IMR-90 (cell line): Measurements from ENCODE around the gene SCYGR3. TPM values are rescaled to one million over a fixed set of nuclear protein-coding genes. Genes with fewer than 3 reads are reported as not detected.

ENCODE experiments used
- ATAC-seq: fragments of 200-7000 bp; cut with Tn5 transposase; 2 replicates; pipeline ENCODE4 v1.9.1; 2020; ENCODE audit warnings: low read depth, mild to moderate bottlenecking, moderate library complexity
- BruUV-seq: library from RNA; stranded (reverse); fragments of 400-500 nt; replicated peaks from 2 replicates; lab custom pipeline; 2021; lab: Mats Ljungman, UMichigan
- CTCF ChIA-PET: fragments of 300-600 bp; formaldehyde crosslinking; extraction: SDS; loops from one replicate; lab custom pipeline; 2021; ENCODE audit warnings: antibody characterized with exemption; lab: Yijun Ruan, JAX
- POLR2A ChIA-PET: fragments of 300-600 bp; sonication (Branson Sonifier 250); formaldehyde crosslinking; loops from one replicate; lab custom pipeline; 2022; ENCODE audit warnings: antibody characterized with exemption; ENCODE audit not compliant: unreplicated experiment; lab: Charles Lee
- DNase-seq: peaks from one replicate; pipeline ENCODE4 v3.0.0; 2013
- H2AFZ ChIP-seq: replicated peaks from 2 replicates; pipeline ENCODE3; 2013; ENCODE audit warnings: low read length, mild to moderate bottlenecking; ENCODE audit not compliant: poor library complexity
- H2AK5ac ChIP-seq: 2 replicates; pipeline ENCODE4 v1.6.1; 2013; ENCODE audit warnings: low read depth, low read length, inconsistent platforms
- H2AK9ac ChIP-seq: replicated peaks from 2 replicates; pipeline ENCODE3; 2013; ENCODE audit warnings: mild to moderate bottlenecking, low read depth, low read length, moderate library complexity; ENCODE audit not compliant: poor library complexity
- H2BK120ac ChIP-seq: 2 replicates; pipeline ENCODE4 v1.6.1; 2013; ENCODE audit warnings: low read depth, low read length, inconsistent platforms
- H2BK15ac ChIP-seq: 3 replicates; pipeline ENCODE4 v1.6.1; 2013; ENCODE audit warnings: low read depth, low read length, inconsistent platforms
- H2BK20ac ChIP-seq: 2 replicates; pipeline ENCODE4 v1.6.1; 2013; ENCODE audit warnings: low read depth, mild to moderate bottlenecking, inconsistent platforms, low read length, moderate library complexity
- H2BK5ac ChIP-seq: 2 replicates; pipeline ENCODE4 v1.6.1; 2013; ENCODE audit warnings: mild to moderate bottlenecking, low read depth, low read length, inconsistent platforms; ENCODE audit not compliant: poor library complexity, severe bottlenecking
- H3K14ac ChIP-seq: replicated peaks from 2 replicates; pipeline ENCODE4 v1.6.1; 2013; ENCODE audit warnings: low read depth, low read length, inconsistent platforms
- H3K18ac ChIP-seq: 2 replicates; pipeline ENCODE4 v1.6.1; 2013; ENCODE audit warnings: low read depth, low read length, control low read depth
- H3K23ac ChIP-seq: 2 replicates; pipeline ENCODE4 v1.6.1; 2013; ENCODE audit warnings: low read depth, low read length, inconsistent platforms
- H3K27ac ChIP-seq: 2 replicates; pipeline ENCODE4 v1.5.1; 2013; ENCODE audit warnings: mild to moderate bottlenecking, control low read depth, low read length; ENCODE audit not compliant: insufficient read depth
- H3K27me3 ChIP-seq: 2 replicates; pipeline ENCODE4 v1.6.1; 2013; ENCODE audit warnings: low read length; ENCODE audit not compliant: control insufficient read depth, insufficient read depth
- H3K36me3 ChIP-seq: 2 replicates; pipeline ENCODE4 v1.6.1; 2013; ENCODE audit warnings: low read length, mixed read lengths; ENCODE audit not compliant: control insufficient read depth, insufficient read depth
- H3K4ac ChIP-seq: 2 replicates; pipeline ENCODE4 v1.6.1; 2013; ENCODE audit warnings: low read depth, low read length, inconsistent platforms
- H3K4me1 ChIP-seq: 2 replicates; pipeline ENCODE4 v1.6.1; 2013; ENCODE audit warnings: low read length, mixed read lengths; ENCODE audit not compliant: control insufficient read depth, insufficient read depth
- H3K4me2 ChIP-seq: 2 replicates; pipeline ENCODE4 v1.6.1; 2013; ENCODE audit warnings: low read depth, mild to moderate bottlenecking, control low read depth, low read length, moderate library complexity
- H3K4me3 ChIP-seq: 2 replicates; pipeline ENCODE4 v1.5.1; 2013; ENCODE audit warnings: low read depth, mild to moderate bottlenecking, control low read depth, low read length, moderate library complexity; ENCODE audit not compliant: insufficient read depth
- H3K56ac ChIP-seq: 2 replicates; pipeline ENCODE4 v1.6.1; 2013; ENCODE audit warnings: low read length, inconsistent platforms; ENCODE audit not compliant: insufficient read depth; ENCODE audit errors: extremely low read depth
- H3K79me1 ChIP-seq, 2 experiments: 2 replicates each; pipeline ENCODE4 v1.6.1; 2013; ENCODE audit warnings: low read length in 2 of 2, inconsistent platforms in 1 of 2, low read depth in 1 of 2
- H3K9ac ChIP-seq: 2 replicates; pipeline ENCODE4 v1.6.1; 2013; ENCODE audit warnings: low read depth, low read length, control low read depth
- H3K9me1 ChIP-seq: 2 replicates; pipeline ENCODE4 v1.6.1; 2013; ENCODE audit warnings: low read length, inconsistent platforms; ENCODE audit not compliant: insufficient read depth
- H3K9me3 ChIP-seq: 2 replicates; pipeline ENCODE4 v1.6.1; 2013; ENCODE audit warnings: low read length; ENCODE audit not compliant: control insufficient read depth, insufficient read depth
- H4K20me1 ChIP-seq: 2 replicates; pipeline ENCODE4 v1.6.1; 2013; ENCODE audit warnings: low read length, inconsistent platforms; ENCODE audit not compliant: insufficient read depth
- H4K5ac ChIP-seq: 2 replicates; pipeline ENCODE4 v1.6.1; 2013; ENCODE audit warnings: mild to moderate bottlenecking, low read depth, low read length, control low read depth
- H4K8ac ChIP-seq, 2 experiments: 2 replicates each; pipeline ENCODE4 v1.6.1; 2013; ENCODE audit warnings: low read depth in 2 of 2, low read length in 2 of 2, control low read depth in 1 of 2, inconsistent platforms in 1 of 2
- H4K91ac ChIP-seq: 2 replicates; pipeline ENCODE4 v1.6.1; 2013; ENCODE audit warnings: low read depth, low read length, inconsistent platforms; ENCODE audit not compliant: insufficient read depth
- BHLHE40 ChIP-seq: fragments of 150-350 bp; IDR thresholded peaks from 2 replicates; pipeline ENCODE4 v1.6.1; 2016; ENCODE audit warnings: mild to moderate bottlenecking, low read depth, low read length
- CEBPB ChIP-seq: IDR thresholded peaks from 2 replicates; pipeline ENCODE4 v1.6.1; 2012; ENCODE audit warnings: low read depth, low read length, improper control_type of control experiment
- CHD1 ChIP-seq: IDR thresholded peaks from 2 replicates; pipeline ENCODE4 v1.6.1; 2012; ENCODE audit warnings: low read depth, low read length, improper control_type of control experiment
- FOS ChIP-seq: fragments of 150-350 bp; IDR thresholded peaks from 2 replicates; pipeline ENCODE4 v1.6.1; 2016; ENCODE audit warnings: low read depth, low read length
- MAFK ChIP-seq: IDR thresholded peaks from 2 replicates; pipeline ENCODE4 v1.6.1; 2012; ENCODE audit warnings: low read depth, low read length, improper control_type of control experiment
- MAZ ChIP-seq: IDR thresholded peaks from 2 replicates; pipeline ENCODE4 v1.6.1; 2012; ENCODE audit warnings: low read depth, mild to moderate bottlenecking, low read length, improper control_type of control experiment, moderate library complexity, borderline replicate concordance
- MXI1 ChIP-seq: IDR thresholded peaks from 2 replicates; pipeline ENCODE4 v1.6.1; 2012; ENCODE audit warnings: low read depth, mild to moderate bottlenecking, low read length, moderate library complexity, borderline replicate concordance
- NFE2L2 ChIP-seq: fragments of 150-350 bp; IDR thresholded peaks from 2 replicates; pipeline ENCODE4 v1.6.1; 2016; ENCODE audit warnings: low read depth, mild to moderate bottlenecking, low read length
- POLR2A ChIP-seq: IDR thresholded peaks from 2 replicates; pipeline ENCODE4 v1.6.1; 2012; ENCODE audit warnings: mild to moderate bottlenecking, low read depth, low read length
- RAD21 ChIP-seq: IDR thresholded peaks from 2 replicates; pipeline ENCODE4 v1.6.1; 2012; ENCODE audit warnings: low read length, improper control_type of control experiment
- RCOR1 ChIP-seq: IDR thresholded peaks from 2 replicates; pipeline ENCODE4 v1.6.1; 2012; ENCODE audit warnings: mild to moderate bottlenecking, low read length, improper control_type of control experiment; ENCODE audit not compliant: insufficient replicate concordance
- RFX5 ChIP-seq: IDR thresholded peaks from 2 replicates; pipeline ENCODE4 v1.8.0; 2012; ENCODE audit warnings: low read depth, mild to moderate bottlenecking, low read length, moderate library complexity
- SMC3 ChIP-seq: fragments of 150-350 bp; IDR thresholded peaks from 2 replicates; pipeline ENCODE4 v1.6.1; 2016; ENCODE audit warnings: low read depth, mild to moderate bottlenecking, antibody characterized with exemption, low read length, moderate library complexity
- WGBS, 2 experiments: methylation state at CpG; one replicate each; pipeline versions ENCODE4 v1.1.5 to v1.1.7; 2013; ENCODE audit warnings: missing lambda C conversion rate in 2 of 2; ENCODE audit not compliant: insufficient read length in 1 of 2; ENCODE audit errors: extremely low coverage in 2 of 2; 5-methylcytosine and 5-hydroxymethylcytosine counted together
- dilution Hi-C: fragments of 300-500 bp; cut with HindIII; formaldehyde crosslinking; loops from one replicate; pipeline ENCODE4 v1.14.3; 2018; ENCODE audit warnings: low sequenced_read_pairs; ENCODE audit not compliant: unreplicated experiment
- in situ Hi-C: fragments of 300-500 bp; cut with MboI; formaldehyde crosslinking; loops from 3 replicates; pipeline ENCODE4 v1.14.3; 2019; ENCODE audit warnings: low sequenced_read_pairs, inconsistent platforms, mixed read lengths
- intact Hi-C: fragments of 100-400 bp; cut with micrococcal nuclease; formaldehyde crosslinking; loops from 2 replicates; pipeline ENCODE4 v1.10.0; 2022
- polyA plus RNA-seq, 3 experiments: library from polyadenylated mRNA; depleted of rRNA; stranded (reverse); fragments of >200 nt; gene quantifications; 2 replicates each; pipeline ENCODE4 v1.2.3, GENCODE V29; 2012; ENCODE audit warnings: low replicate concordance in 1 of 3
- total RNA-seq: library from RNA; depleted of rRNA; stranded (reverse); fragments of >200 nt; gene quantifications from 2 replicates; pipeline ENCODE4 v1.2.3, GENCODE V29; 2012
- TF ChIP-seq, protein P1 (sequence below): fragments of 150-350 bp; IDR thresholded peaks from 2 replicates; pipeline ENCODE4 v1.6.1; 2017; ENCODE audit warnings: mild to moderate bottlenecking, antibody characterized with exemption, low read length, low read depth
- TF ChIP-seq, protein P2 (sequence below): fragments of 150-350 bp; IDR thresholded peaks from 2 replicates; pipeline ENCODE4 v1.6.1; 2016; ENCODE audit warnings: low read depth, mild to moderate bottlenecking, low read length, moderate library complexity, borderline replicate concordance
- TF ChIP-seq, protein P3 (sequence below): conservative IDR thresholded peaks from 2 replicates; pipeline ENCODE4 v1.5.1; 2012; ENCODE audit warnings: mild to moderate bottlenecking, low read depth, low read length, improper control_type of control experiment

SCYGR3 gene
- total and polyA plus RNA-seq, 2 of the 4 experiments (the other 2 are of a cell fraction) = not detected

DNA sequence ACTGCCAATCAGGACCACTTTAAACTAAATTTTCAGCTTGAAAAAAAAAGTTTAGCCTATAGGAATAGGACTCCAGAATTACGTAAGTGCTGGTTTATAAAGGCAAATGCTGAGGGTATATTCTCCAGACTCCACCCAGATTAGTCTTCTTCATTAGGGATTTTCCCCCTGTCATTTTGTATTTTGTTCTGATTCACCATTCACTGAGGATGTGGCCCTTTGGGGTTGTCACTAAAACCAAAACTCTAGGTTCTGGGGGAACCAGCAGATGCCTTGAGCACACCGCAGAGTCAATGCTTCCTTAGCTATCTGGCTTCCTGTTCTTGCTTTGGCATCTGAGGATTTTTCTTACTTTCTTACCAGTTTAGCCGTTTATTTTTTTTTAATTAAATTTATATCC is 13.1 kb upstream of the SCYGR3 start:
- Histone ChIP-seq H3K4me3 (no peak overlapping the region), H3K4ac (no peak overlapping the region), H3K4me2 (no peak overlapping the region), H2AK9ac (no peak overlapping the region), H3K56ac (no peak overlapping the region), H2BK120ac (no peak overlapping the region), H3K27ac (no peak overlapping the region), H3K23ac (no peak overlapping the region), H2BK20ac (no peak overlapping the region), H3K9ac (no peak overlapping the region), H3K36me3 (no peaks in the 10 kb centered on the region), H4K91ac (no peak overlapping the region), H3K4me1 (peaks cover 1% of the 10 kb centered on the region; the same call in 1 of the 2 replicates), H3K9me1 (no peaks in the 10 kb centered on the region), H3K79me1 (no peaks in the 10 kb centered on the region), H4K20me1 (no peaks in the 10 kb centered on the region), H4K5ac (no peak overlapping the region), H4K8ac (no peak overlapping the region), H3K27me3 (no peaks in the 10 kb centered on the region), H2AK5ac (no peak overlapping the region), H2BK15ac (no peak overlapping the region), H3K18ac (no peak overlapping the region), H3K9me3 (no peaks in the 10 kb centered on the region), H2AFZ (no peak overlapping the region), H3K14ac (no peak overlapping the region), H2BK5ac (no peak overlapping the region)
- dilution Hi-C loops (no loop called here), in situ Hi-C loops (no loop called here), intact Hi-C loops (no loop called here)
- ChIA-PET CTCF (no interaction called here), POLR2A (interaction anchor here (0.7 kb wide), 1 partner anchor 381 kb away, joined by 15 read pairs; no protein-coding TSS in a partner anchor)
- no peak for ATAC-seq
- WGBS, 2 experiments = no CpG with 5 or more reads among the region's 3 CpGs
- DNase-seq = no peak
- BruUV-seq = no TSS peak
- TF ChIP-seq SMC3 (no peak), MXI1 (no peak), FOS (no peak), CHD1 (no peak), MAZ (no peak), RCOR1 (no peak), MAFK (no peak), BHLHE40 (no peak), RFX5 (no peak), POLR2A (no peak), CEBPB (no peak), NFE2L2 (no peak), RAD21 (no peak)
- TF ChIP-seq, protein P1, sequence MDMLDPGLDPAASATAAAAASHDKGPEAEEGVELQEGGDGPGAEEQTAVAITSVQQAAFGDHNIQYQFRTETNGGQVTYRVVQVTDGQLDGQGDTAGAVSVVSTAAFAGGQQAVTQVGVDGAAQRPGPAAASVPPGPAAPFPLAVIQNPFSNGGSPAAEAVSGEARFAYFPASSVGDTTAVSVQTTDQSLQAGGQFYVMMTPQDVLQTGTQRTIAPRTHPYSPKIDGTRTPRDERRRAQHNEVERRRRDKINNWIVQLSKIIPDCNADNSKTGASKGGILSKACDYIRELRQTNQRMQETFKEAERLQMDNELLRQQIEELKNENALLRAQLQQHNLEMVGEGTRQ = no peak
- TF ChIP-seq, protein P2, sequence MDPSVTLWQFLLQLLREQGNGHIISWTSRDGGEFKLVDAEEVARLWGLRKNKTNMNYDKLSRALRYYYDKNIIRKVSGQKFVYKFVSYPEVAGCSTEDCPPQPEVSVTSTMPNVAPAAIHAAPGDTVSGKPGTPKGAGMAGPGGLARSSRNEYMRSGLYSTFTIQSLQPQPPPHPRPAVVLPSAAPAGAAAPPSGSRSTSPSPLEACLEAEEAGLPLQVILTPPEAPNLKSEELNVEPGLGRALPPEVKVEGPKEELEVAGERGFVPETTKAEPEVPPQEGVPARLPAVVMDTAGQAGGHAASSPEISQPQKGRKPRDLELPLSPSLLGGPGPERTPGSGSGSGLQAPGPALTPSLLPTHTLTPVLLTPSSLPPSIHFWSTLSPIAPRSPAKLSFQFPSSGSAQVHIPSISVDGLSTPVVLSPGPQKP = no peak
- TF ChIP-seq, protein P3, sequence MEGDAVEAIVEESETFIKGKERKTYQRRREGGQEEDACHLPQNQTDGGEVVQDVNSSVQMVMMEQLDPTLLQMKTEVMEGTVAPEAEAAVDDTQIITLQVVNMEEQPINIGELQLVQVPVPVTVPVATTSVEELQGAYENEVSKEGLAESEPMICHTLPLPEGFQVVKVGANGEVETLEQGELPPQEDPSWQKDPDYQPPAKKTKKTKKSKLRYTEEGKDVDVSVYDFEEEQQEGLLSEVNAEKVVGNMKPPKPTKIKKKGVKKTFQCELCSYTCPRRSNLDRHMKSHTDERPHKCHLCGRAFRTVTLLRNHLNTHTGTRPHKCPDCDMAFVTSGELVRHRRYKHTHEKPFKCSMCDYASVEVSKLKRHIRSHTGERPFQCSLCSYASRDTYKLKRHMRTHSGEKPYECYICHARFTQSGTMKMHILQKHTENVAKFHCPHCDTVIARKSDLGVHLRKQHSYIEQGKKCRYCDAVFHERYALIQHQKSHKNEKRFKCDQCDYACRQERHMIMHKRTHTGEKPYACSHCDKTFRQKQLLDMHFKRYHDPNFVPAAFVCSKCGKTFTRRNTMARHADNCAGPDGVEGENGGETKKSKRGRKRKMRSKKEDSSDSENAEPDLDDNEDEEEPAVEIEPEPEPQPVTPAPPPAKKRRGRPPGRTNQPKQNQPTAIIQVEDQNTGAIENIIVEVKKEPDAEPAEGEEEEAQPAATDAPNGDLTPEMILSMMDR = no peak
